ENCODE data around the gene ZMYM3. TPM values are rescaled to one million over a fixed set of nuclear protein-coding genes. Genes with fewer than 3 reads are reported as not detected.

The ZMYM3 gene
- total and polyA plus RNA-seq, 2 donors (not counting 1 experiment from before 2014, with no cell fraction given) = 21.8 to 40.6 TPM

DNA sequence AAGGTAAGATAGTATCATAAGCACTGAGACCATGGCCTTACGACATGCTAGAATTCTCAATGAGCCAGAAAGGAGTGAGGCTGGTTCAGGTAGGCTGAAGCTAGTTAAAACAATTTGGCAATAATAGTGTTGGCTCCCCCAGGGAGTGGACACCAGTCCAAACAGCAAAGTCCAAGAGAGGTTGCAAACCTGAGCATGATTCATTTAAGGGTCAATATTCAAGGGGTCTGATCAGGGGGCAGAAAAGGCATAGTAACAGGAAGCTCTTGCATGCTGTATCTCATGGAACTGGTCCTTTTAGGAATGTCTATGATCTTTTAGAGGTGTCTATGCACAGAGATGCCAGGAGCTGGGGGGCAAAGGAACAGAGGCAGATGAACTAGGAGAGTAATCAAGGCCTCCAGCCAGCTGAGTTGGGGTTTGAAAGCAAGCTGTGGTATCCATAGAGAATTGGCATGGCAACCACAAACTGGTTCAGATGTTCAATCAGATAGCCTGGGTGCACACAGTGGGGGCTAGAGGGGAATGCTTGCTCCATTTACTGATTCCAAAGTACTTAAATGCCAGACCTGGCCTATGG, 25.8 kb downstream of the ZMYM3 start:
- H3K27me3 Mint-ChIP-seq = no peaks in the 10 kb centered on the region

DNA sequence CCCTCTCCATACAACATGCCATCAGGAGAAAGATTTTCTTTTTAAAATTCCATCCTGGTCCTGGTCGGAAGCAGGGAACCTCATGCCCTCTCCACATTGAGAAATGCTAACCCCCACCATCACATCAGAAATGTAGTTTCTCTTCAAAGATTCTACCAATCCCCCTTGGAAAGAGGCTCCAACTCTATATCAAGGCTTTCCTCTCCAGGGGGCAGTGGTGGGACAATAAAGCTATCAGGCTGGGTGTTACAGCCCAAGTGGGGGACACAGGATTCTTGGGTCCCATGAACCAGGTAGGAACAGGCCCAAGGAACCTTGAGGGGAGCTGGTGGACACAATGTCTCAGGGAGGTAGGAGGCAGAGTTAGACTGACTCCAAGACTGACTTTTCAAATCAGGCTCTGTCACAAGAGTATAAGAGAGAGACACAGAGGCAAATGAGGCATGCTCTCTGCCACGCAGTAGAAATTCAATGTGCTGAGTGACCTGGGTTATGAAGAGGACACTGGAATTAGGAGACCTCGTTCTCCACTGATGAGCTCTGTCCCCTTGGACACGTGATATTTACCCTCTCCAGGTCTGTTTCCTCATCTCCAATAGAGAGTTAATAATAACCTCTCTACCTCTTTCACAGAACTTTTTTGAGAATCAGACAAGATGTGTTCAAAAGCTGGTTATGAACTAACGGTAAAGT, 26.4 kb downstream of the ZMYM3 start:
- Mint-ChIP-seq H3K4me1 (no peaks in the 10 kb centered on the region), H3K9me3 (ENCODE audit: insufficient read depth) (no peaks in the 10 kb centered on the region), H3K27me3 (no peaks in the 10 kb centered on the region), H3K27ac (no peak overlapping the region), H3K4me3 (no peak overlapping the region)
- no peak overlapping the region for H3K9ac ChIP-seq (ENCODE audit: low read length)
- ChIA-PET CTCF (no interaction called here), POLR2A (no interaction called here)
- no peak overlapping the region for H3K27ac ChIP-seq (ENCODE audit: low read length in 2 of 2)
- H3K79me2 ChIP-seq (ENCODE audit: control insufficient read depth, insufficient read depth, low read length) = no peaks in the 10 kb centered on the region
- ATAC-seq (ENCODE audit: low read depth) (no peak), DNase-seq (no peak)
- TF ChIP-seq, protein P1, sequence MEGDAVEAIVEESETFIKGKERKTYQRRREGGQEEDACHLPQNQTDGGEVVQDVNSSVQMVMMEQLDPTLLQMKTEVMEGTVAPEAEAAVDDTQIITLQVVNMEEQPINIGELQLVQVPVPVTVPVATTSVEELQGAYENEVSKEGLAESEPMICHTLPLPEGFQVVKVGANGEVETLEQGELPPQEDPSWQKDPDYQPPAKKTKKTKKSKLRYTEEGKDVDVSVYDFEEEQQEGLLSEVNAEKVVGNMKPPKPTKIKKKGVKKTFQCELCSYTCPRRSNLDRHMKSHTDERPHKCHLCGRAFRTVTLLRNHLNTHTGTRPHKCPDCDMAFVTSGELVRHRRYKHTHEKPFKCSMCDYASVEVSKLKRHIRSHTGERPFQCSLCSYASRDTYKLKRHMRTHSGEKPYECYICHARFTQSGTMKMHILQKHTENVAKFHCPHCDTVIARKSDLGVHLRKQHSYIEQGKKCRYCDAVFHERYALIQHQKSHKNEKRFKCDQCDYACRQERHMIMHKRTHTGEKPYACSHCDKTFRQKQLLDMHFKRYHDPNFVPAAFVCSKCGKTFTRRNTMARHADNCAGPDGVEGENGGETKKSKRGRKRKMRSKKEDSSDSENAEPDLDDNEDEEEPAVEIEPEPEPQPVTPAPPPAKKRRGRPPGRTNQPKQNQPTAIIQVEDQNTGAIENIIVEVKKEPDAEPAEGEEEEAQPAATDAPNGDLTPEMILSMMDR (IDR thresholded peaks at IDR 0.05) = no peak
- TF ChIP-seq EZH2 (IDR thresholded peaks at IDR 0.05; ENCODE audit: borderline replicate concordance, insufficient read depth, low read depth, low read length, poor library complexity, severe bottlenecking) = no peak
- no peak overlapping the region for H3K4me2 ChIP-seq (replicated peaks; ENCODE audit: low read depth, low read length, poor library complexity, severe bottlenecking)
- no peaks in the 10 kb centered on the region for H3K27me3 ChIP-seq (replicated peaks in 1 of 4; ENCODE audit: control extremely low read depth in 1 of 4, control insufficient read depth in 3 of 4, insufficient read depth in 4 of 4, low read length in 3 of 4)
- H2AFZ ChIP-seq (ENCODE audit: insufficient read depth, low read depth, low read length, poor library complexity, severe bottlenecking) = no peak overlapping the region
- H3K4me1 ChIP-seq (ENCODE audit: control insufficient read depth in 2 of 2, insufficient read depth in 2 of 2, low read length in 2 of 2) = no peaks in the 10 kb centered on the region
- no peaks in the 10 kb centered on the region for H4K20me1 ChIP-seq (ENCODE audit: control insufficient read depth, insufficient read depth, low read length, poor library complexity, severe bottlenecking)
- WGBS (ENCODE audit: insufficient coverage) = 90% methylated on average over 1 of the region's 5 CpGs
- intact Hi-C loops (cut with micrococcal nuclease) = no loop called here
- H3K4me3 ChIP-seq (ENCODE audit: control extremely low read depth in 1 of 5, extremely low read depth in 1 of 5, insufficient read depth in 1 of 5, low read depth in 2 of 5, low read length in 4 of 5) = no peak overlapping the region
- H3K36me3 ChIP-seq (replicated peaks in 1 of 2; ENCODE audit: control extremely low read depth in 1 of 2, control insufficient read depth in 1 of 2, extremely low read depth in 1 of 2, insufficient read depth in 2 of 2, low read length in 1 of 2) = no peaks in the 10 kb centered on the region
- H3K9me3 ChIP-seq (ENCODE audit: control extremely low read depth in 1 of 3, control insufficient read depth in 2 of 3, insufficient read depth in 1 of 3, low read length in 2 of 3) = no peaks in the 10 kb centered on the region

More for the DNA sequence above, 25.8 kb downstream of the ZMYM3 start:
- no peaks in the 10 kb centered on the region for H3K36me3 ChIP-seq (replicated peaks in 1 of 2; ENCODE audit: control extremely low read depth in 1 of 2, control insufficient read depth in 1 of 2, extremely low read depth in 1 of 2, insufficient read depth in 2 of 2, low read length in 1 of 2)
- H3K4me1 ChIP-seq (ENCODE audit: control insufficient read depth in 2 of 2, insufficient read depth in 2 of 2, low read length in 2 of 2) = no peaks in the 10 kb centered on the region
- Mint-ChIP-seq H3K27ac (no peak overlapping the region), H3K4me1 (no peaks in the 10 kb centered on the region), H3K9me3 (ENCODE audit: insufficient read depth) (no peaks in the 10 kb centered on the region), H3K4me3 (no peak overlapping the region)
- ATAC-seq (ENCODE audit: low read depth) (no peak), DNase-seq (no peak)
- no peak overlapping the region for H3K4me2 ChIP-seq (replicated peaks; ENCODE audit: low read depth, low read length, poor library complexity, severe bottlenecking)
- CTCF ChIA-PET = no interaction called here
- intact Hi-C loops (cut with micrococcal nuclease) = no loop called here
- no peaks in the 10 kb centered on the region for H3K9me3 ChIP-seq (ENCODE audit: control extremely low read depth in 1 of 3, control insufficient read depth in 2 of 3, insufficient read depth in 1 of 3, low read length in 2 of 3)
- H3K4me3 ChIP-seq (ENCODE audit: control extremely low read depth in 1 of 5, extremely low read depth in 1 of 5, insufficient read depth in 1 of 5, low read depth in 2 of 5, low read length in 4 of 5) = no peak overlapping the region
- TF ChIP-seq, protein P1 (IDR thresholded peaks at IDR 0.05) = no peak
- no peak for TF ChIP-seq EZH2 (IDR thresholded peaks at IDR 0.05; ENCODE audit: borderline replicate concordance, insufficient read depth, low read depth, low read length, poor library complexity, severe bottlenecking)
- POLR2A ChIA-PET = no interaction called here
- no peaks in the 10 kb centered on the region for H4K20me1 ChIP-seq (ENCODE audit: control insufficient read depth, insufficient read depth, low read length, poor library complexity, severe bottlenecking)
- H3K27me3 ChIP-seq (replicated peaks in 1 of 4; ENCODE audit: control extremely low read depth in 1 of 4, control insufficient read depth in 3 of 4, insufficient read depth in 4 of 4, low read length in 3 of 4) = no peaks in the 10 kb centered on the region
- H3K79me2 ChIP-seq (ENCODE audit: control insufficient read depth, insufficient read depth, low read length) = no peaks in the 10 kb centered on the region
- 83% methylated on average over 1 of the region's 1 CpG for WGBS (ENCODE audit: insufficient coverage)
- no peak overlapping the region for H3K27ac ChIP-seq (ENCODE audit: low read length in 2 of 2)
- H3K9ac ChIP-seq (ENCODE audit: low read length) = no peak overlapping the region
- no peak overlapping the region for H2AFZ ChIP-seq (ENCODE audit: insufficient read depth, low read depth, low read length, poor library complexity, severe bottlenecking)
